Measurements from ENCODE around the gene NTSR1. TPM values are rescaled to one million over a fixed set of nuclear protein-coding genes. Genes with fewer than 3 reads are reported as not detected.
"Not testable (repeated sequence)": the region's sequence is repeated elsewhere in the genome, so short reads cannot be mapped to it uniquely, and the experiment has no call there.

The NTSR1 gene
- total RNA-seq, 2 donors from 2014 or later: 0.14 TPM; not detected in 1

DNA sequence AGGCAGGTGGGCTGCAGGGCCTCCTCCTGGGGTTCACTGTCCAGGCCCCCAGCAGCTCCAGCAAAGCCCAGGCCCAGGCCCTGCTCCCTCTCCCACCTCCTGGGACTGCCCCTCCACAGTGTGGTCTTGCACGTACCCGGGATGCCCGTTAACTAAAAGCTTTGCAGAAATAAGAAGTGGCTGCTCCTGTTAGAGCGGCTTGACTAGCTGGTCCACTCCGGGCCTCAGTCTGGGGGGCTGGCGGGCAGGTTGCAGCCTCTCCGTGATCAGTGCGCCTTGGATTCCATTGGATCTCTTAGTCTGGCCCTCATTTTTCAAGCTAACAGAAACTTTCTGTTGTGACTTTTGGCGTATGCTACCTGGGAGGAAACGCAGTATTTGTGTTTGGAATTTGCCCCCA is 39.4 kb upstream of the NTSR1 start:
- DNase-seq (ENCODE audit: low spot score): no peak
- intact Hi-C loops (cut with DNase I): loop anchor here (5.0 to 10.0 kb wide), 4 partner anchors 123 to 178 kb away; partner anchors contain the start of gene COL9A3 (in 1 of the 2)

DNA sequence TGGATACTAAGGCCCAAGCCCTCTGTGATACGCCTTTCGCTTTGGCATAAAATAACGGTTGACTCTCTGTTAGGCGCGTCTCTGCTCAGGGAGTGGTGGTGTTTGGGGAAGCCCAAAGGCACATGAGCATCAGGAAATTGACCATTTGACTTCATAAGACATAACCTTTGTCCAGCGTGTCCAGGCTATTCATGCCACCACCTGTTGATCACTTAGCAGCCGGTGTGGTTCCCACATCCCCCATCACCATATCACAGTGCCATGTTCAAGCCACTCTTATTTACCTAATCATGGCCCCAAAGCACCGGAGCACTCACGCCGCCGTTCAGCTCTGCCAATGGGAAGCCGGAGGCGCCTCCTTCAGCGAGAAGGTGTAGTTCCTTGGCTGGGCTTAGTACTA is 38.5 kb upstream of the NTSR1 start:
- intact Hi-C loops (cut with DNase I): loop anchor here in 1 of 2 donors (10.0 kb wide), 1 partner anchor 105 kb away; no protein-coding TSS in a partner anchor
- DNase-seq (ENCODE audit: low spot score): no peak

DNA sequence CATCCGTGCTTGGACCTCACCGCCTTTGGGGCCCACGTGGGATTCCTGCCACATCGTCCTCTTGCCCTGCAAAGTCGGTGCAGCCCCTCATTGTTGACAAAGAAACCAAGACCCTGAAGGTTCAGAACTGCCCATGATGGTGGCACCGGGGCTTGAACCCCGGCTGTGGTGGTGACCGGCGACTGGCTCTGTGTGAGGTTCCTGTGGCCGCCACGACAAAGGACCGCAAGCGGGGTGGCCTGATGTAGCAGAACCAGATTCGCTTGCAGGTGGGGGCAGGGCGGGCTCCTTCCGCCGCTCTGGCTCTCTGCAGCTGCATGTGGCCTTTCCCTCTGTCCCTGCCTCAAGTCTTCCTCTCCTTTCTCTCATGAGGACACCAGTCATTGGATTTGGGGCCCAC is 37.6 kb upstream of the NTSR1 start:
- DNase-seq (ENCODE audit: low spot score): no peak
- intact Hi-C loops (cut with DNase I): loop anchor here in 1 of 2 donors (10.0 kb wide), 1 partner anchor 104 kb away; no protein-coding TSS in a partner anchor

DNA sequence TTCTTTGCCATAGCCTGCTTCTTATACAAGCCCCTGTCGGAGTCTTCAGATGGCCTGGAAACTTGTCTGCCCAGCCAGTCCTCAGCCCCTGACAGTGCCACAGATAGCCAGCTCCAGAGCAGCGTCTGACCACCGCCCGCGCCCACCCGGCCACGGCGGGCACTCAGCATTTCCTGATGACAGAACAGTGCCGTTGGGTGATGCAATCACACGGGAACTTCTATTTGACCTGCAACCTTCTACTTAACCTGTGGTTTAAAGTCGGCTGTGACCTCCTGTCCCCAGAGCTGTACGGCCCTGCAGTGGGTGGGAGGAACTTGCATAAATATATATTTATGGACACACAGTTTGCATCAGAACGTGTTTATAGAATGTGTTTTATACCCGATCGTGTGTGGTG is 36.9 kb upstream of the NTSR1 start:
- DNase-seq (ENCODE audit: low spot score): no peak
- intact Hi-C loops (cut with DNase I): loop anchor here in 1 of 2 donors (10.0 kb wide), 1 partner anchor 103 kb away; no protein-coding TSS in a partner anchor

DNA sequence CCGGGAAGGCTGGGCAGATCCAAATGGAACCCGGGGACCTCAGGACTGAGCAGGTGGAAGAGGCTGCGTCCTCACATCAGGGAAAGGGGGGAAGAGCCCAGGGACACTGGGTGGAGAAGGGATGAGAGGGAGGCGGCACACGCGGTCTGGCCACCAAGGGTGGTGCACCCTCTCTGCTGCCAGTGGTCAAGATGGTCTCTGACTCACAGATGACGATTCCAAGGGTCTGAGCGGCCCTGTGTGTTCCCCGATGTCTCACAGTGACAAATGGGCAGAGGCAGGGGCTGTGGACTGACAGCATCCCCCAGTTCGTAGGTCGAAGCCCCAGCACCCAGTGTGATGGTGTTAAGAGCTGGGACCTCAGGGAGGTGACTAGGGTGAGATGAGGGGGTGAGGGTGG is 34.3 kb upstream of the NTSR1 start:
- no peak for DNase-seq (ENCODE audit: low spot score)
- intact Hi-C loops (cut with DNase I): loop anchor here in 1 of 2 donors (10.0 kb wide), 1 partner anchor 100 kb away; no protein-coding TSS in a partner anchor

DNA sequence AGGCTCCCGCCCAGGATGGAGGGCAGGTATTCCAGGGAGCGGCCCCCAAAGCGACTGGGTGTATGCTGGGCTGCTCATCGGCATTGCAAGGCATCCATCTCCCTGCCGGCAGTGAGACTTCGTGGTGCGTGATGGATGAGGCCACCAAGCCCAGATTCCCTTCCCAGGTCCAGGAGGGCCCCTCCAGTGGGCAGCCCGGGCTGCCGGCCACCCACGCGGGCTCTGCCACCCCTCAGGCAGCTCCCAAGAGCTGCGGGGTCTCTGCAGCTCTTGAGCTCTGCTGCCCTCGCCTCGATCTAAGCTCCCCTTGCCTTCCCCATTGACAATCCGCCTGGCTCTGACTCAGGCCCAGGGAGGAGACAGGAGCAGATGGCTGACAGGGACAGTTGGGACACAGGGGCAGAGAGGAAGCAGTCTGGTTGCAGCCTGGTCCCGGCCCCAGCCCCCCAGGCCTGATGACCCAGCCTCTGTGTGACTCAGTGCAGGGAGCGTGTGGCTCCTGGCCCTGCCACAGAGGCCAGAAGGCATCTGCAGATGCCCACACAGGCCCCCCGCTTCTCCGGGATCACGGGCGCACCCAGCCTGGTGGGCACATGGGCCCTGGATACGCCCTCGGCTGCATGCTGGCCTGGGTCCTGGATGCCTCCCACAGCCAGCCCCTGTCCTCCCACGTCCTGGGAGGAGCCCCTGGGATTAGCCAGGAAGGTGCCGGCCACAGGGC is 33.3 kb upstream of the NTSR1 start:
- intact Hi-C loops (cut with DNase I): loop anchor here in 1 of 2 donors (10.0 kb wide), 1 partner anchor 99 kb away; no protein-coding TSS in a partner anchor
- no peak for DNase-seq (ENCODE audit: low spot score)

DNA sequence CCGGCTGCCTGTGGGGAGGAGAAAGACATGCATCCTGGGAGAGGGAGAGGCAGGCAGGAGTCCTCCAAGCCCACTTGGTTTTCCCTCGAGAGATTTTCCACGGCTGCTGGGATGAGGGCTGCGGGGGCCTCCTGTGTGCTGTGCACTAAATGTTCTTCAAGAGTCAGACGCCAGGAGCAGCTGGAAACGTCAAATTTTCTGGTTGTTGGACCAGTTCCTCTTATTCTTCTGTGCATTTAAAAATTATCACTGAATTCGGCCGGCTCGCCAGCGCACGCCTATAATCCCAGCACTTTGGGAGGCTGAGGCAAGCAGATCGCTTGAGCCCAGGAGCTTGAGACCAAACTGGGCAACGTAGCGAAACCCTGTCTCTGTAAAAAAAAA is 32.8 kb upstream of the NTSR1 start:
- DNase-seq (ENCODE audit: low spot score): no peak
- intact Hi-C loops (cut with DNase I): loop anchor here in 1 of 2 donors (10.0 kb wide), 1 partner anchor 99 kb away; no protein-coding TSS in a partner anchor

DNA sequence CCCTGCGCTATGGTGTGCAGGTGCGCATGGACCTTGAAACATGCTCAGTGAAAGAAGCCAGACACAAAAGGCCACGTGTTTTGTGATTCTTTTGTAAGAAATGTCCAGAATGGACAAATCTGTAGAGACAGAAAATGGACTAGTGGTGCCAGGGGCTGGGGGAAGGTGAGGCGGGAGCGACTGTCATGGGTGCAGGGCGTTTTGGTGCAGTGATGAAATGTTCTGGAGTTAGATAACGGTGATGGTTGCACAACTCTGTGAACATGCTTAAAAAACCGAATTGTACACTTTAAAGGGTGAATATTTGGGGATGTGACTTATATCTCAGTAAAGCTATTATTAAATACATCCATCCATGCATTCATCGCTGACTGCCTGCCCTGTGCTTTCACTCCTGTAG is 31.7 kb upstream of the NTSR1 start:
- intact Hi-C loops (cut with DNase I): loop anchor here in 1 of 2 donors (10.0 kb wide), 1 partner anchor 98 kb away; no protein-coding TSS in a partner anchor
- no peak for DNase-seq (ENCODE audit: low spot score)

DNA sequence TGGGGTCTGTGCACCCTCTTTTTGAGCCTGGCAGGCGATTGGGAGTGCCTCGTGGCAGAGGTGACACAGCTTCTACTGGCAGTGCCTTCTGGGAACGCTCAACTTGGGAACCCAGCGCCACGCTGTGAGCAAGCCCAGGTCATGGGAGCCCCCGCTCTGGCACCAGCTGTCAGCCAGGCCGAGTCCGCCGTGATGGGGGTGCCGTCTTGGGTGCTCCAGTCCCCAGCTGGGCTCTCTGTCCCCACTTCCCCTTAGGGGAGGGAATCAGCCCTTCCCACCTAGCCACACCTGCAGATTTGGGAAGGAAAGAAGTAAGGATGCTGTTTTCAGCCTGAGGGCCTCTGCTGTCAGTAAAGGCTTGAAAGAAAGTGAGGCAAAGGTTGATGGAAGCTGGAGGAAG is 31.0 kb upstream of the NTSR1 start:
- no peak for DNase-seq (ENCODE audit: low spot score)
- intact Hi-C loops (cut with DNase I): loop anchor here in 1 of 2 donors (10.0 kb wide), 1 partner anchor 97 kb away; no protein-coding TSS in a partner anchor

DNA sequence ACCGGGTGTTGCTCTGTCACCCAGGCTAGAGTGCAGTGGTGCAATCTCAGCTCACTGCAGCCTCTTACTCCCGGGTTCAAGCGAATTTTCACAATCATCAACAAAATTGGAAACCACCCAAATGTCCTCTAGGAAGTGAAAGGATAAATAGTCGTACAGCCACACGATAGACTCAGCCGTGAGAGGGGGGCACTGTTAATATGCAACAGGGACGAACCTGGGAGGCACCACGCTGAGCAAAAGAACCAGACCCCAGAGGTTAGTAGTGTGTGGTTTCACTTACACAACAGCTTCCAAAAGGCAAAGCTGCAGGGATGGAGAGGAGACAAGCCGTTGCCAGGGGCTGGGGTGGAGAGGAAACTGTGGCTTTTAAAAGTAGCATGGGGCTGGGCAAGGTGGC is 30.1 kb upstream of the NTSR1 start:
- intact Hi-C loops (cut with DNase I): loop anchor here in 1 of 2 donors (10.0 kb wide), 1 partner anchor 96 kb away; no protein-coding TSS in a partner anchor
- DNase-seq (ENCODE audit: low spot score): no peak

DNA sequence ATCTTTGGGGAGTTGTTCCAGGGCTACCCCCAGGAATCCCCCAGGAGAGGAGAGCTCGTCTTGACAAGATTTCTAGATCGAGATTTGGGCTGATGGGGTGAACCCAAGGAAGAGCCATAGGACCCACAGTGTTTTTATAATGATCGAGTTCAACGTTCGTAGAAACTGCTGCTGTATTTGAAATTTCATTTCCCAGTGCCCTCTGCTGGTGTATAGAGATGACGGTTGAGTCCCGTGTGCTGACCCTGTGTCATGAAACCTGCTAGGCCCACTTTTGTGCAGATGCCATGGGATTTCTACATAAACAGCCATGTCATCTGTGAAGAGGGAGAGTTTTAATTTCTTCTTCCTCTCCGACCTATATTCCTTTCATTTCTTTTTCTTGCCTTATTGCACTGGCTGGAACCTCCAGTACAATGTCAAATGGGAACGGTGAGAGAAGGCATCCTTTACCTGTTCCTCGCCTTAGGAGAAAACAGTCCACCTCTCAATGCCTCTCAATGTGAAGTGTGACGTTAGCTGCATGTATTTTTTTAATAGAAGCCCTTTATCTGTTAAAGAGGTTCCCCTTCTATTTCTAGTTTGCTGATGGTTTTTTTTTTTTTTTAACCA is 28.6 kb upstream of the NTSR1 start:
- intact Hi-C loops (cut with DNase I): loop anchor here in 1 of 2 donors (10.0 kb wide), 1 partner anchor 95 kb away; no protein-coding TSS in a partner anchor
- DNase-seq (ENCODE audit: low spot score): no peak

DNA sequence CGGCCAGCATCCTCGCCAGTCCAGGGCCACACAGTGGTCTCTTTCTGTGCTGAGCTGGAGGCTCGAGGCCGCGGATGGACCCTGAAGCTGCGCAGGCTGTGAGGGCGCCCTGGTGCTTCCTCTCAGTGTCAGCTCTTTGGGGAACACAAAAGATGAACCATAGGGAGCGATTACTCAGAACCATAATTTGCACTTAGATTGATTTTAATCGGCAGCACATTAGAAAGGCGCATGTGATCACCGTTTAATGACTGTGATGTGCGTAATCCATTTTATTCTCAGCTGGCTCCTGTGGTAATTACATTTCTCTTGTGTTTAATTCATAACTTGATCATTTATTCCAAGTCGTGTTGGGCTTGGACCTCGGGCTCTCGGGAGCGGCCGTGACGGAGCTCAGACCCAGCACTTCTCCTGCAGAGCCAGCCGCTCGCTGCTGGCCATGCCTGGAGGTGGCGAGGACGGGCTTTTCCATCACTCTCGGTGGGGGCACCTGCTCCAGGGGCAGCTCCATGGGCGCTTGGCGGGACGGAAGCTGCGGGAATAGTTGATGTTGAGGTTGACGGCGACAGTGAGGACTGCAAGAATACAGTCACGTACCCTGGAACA is 25.6 kb upstream of the NTSR1 start:
- intact Hi-C loops (cut with DNase I): no loop called here
- DNase-seq (ENCODE audit: low spot score): no peak

DNA sequence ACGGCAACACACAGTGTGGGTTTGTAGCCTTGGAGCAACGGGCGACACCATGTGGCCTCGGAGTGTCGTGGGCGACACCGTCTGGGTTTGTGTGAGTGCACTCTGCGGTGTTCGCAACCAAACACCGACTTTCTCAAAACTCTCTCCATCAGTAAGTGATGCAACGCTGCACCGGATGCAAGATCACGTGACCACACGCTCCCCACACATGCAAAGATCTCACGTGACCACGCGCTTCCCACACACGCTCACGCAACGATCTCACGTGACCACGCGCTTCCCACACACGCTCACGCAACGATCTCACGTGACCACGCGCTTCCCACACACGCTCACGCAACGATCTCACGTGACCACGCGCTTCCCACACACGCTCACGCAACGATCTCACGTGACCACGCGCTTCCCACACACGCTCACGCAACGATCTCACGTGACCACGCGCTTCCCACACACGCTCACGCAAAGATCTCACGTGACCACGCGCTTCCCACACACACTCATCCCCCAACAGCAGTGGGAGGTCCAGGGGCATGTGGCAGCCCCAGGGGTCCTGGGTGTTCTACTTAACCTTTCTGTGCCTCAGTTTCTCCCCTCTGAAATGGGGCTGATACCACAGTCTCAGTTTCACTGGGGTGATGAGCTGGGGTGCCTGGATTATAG is 24.8 kb upstream of the NTSR1 start:
- DNase-seq (ENCODE audit: low spot score); intact Hi-C loops (cut with DNase I): not testable (repeated sequence)

DNA sequence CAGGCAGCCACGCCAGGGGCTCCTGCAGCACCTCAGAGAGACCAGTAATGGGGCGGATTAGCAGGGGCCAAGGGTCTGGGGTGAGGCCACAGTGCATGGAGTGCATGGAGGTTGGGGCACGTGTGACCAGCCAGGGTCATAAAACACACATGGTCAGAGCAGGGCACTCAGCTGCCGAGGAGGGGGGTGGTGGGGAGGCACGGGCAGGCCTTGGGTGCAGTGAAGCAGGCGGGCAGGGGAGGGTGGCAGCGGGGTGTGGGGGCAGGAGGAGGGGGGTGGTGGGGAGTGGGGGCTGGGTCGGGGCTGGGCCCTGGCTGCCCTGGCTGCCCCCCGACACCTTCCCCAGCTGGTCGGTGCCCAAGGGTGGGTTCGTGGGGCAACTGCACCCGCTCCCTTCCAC is 23.7 kb upstream of the NTSR1 start:
- intact Hi-C loops (cut with DNase I): no loop called here

DNA sequence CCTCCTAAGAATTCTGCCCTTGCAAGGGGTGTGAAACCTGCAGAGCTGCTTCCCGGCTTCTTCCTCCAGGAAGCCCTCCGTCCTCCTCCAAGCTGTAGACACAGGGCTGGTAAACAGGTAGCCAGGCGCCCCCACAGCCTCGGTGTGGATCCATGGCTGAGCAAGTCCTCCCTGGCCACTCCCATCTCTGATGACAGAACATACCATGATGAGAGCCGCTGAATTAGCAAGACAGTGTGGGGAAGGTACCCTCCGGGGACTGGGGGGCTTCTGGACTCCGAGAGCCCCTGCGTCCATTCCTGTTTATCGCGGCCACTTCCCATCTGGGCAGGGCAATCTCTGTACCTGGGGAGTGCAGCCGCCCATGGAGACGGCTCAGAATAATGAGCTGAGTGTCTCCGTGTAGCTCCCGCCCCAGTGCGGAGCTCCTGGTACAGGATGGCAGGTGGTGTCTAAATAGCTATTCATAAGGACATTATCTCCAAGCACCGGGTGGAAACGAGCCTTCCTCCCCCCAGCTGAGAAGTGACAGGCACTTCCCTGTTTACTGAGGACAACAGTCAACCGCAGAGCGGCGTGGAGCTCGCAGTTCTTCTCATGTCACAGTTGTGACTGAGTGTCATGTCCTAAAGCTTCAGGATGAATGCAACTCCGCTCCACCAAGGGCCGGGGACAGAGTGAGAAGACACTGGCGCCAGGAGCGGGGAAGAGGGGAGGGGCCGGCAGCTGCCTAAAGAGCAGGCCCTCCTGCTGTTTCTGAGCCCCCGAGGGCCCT is 22.7 kb upstream of the NTSR1 start:
- peak; percentile 90 for DNase-seq (ENCODE audit: low spot score)
- intact Hi-C loops (cut with DNase I): no loop called here

More for the DNA sequence above, 23.7 kb upstream of the NTSR1 start:
- no peak for DNase-seq (ENCODE audit: low spot score)

DNA sequence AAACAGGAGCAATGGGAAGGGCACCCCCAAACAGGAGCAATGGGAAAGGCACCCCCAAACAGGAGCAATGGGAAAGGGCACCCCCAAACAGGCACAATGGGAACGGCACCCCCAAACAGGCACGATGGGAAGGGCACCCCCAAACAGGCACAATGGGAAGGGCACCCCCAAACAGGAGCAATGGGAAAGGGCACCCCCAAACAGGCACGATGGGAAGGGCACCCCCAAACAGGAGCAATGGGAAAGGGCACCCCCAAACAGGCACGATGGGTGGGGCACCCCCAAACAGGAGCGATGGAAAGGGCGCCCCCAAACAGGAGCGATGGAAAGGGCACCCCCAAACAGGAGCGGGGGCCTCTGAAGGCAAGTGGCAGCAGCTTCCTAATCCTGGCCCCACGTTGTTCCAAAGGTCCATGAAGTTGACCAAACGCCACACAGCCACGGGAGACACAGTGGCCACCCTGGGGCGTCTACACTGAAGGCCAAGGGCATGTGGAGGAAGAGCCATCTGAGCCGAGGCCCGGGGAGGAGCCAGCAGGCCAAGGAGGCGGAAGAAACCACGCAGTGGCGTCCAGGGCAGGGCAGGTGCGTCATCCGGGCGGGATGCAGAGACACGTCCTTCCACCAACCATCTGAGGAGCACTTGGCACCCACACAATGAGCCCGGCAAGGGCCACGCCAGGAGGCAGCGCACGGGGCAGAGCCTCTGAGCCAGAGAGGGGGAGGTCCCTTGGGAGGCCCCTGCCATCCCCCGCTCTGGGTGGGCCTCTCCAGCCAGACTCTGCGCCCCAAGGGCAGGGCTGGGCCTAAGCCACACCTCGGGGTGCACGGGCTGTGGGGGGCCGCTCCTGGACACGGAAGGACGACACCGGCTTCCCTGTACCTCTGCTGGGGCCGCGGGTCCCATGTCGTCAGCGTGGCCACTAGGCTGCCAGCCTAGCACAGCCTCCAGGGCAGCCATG is 21.5 kb upstream of the NTSR1 start:
- no peak for DNase-seq (ENCODE audit: low spot score)
- intact Hi-C loops (cut with DNase I): no loop called here

DNA sequence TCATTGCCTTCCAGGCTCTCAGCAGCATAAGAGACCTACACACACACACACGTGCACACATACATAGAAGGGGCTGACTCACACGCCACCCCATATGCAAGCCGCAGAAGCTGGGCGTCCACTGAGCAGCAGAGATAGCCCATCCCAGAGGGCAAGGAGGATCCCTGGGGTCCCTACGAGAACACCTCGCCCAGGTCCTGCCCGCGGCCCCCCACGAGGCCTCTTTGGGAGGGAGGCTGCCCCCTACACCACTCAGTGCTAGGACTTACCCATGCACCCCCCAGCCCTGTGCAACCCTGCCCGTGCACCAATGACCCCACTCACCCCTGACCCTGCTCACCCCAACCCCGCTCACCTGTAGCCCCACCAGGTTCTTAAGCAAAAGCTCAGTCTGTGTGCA is 20.6 kb upstream of the NTSR1 start:
- intact Hi-C loops (cut with DNase I): no loop called here
- no peak for DNase-seq (ENCODE audit: low spot score)

Data from posterior vena cava (tissue), 2 donors.